Measurements from ENCODE around the gene CDK11B. TPM values are rescaled to one million over a fixed set of nuclear protein-coding genes. Genes with fewer than 3 reads are reported as not detected.
A peak's percentile ranks its signal among the peaks of the same experiment; 100 is the strongest.
"Not testable (repeated sequence)": the region's sequence is repeated elsewhere in the genome, so short reads cannot be mapped to it uniquely, and the experiment has no call there.

The CDK11B gene
- total RNA-seq, 1 donor from 2014 or later, result 8.7 TPM

GRCh38 chr1:1662830-1663560 is 4.2 kb upstream of the CDK11B start:
- ATAC-seq; DNase-seq (ENCODE audit: low spot score): not testable (repeated sequence)

- not testable (repeated sequence) for ATAC-seq; DNase-seq (ENCODE audit: low spot score)
These were observed 3.6 kb upstream of the CDK11B start for GRCh38 chr1:1662392-1662791.

GRCh38 chr1:1648265-1648664 is 10.5 kb downstream of the CDK11B start:
- DNase-seq (ENCODE audit: low spot score) (peak; percentile 33), ATAC-seq (peak; percentile 36)

GRCh38 chr1:1647567-1648241 is 11.1 kb downstream of the CDK11B start:
- ATAC-seq (peak; percentile 38), DNase-seq (ENCODE audit: low spot score) (peak; percentile 34)

- not testable (repeated sequence) for DNase-seq (ENCODE audit: low spot score); ATAC-seq
These were observed 12.5 kb downstream of the CDK11B start for GRCh38 chr1:1646326-1646725.

GRCh38 chr1:1640711-1641461 is 17.9 kb downstream of the CDK11B start:
- peak; percentile 21 for DNase-seq (ENCODE audit: low spot score)
- not testable (repeated sequence) for ATAC-seq

GRCh38 chr1:1640081-1640480 is 18.7 kb downstream of the CDK11B start:
- ATAC-seq, result not testable (repeated sequence)
- peak; percentile 29 for DNase-seq (ENCODE audit: low spot score)

GRCh38 chr1:1639368-1639767 is 19.4 kb downstream of the CDK11B start:
- not testable (repeated sequence) for ATAC-seq
- peak; percentile 11 for DNase-seq (ENCODE audit: low spot score)

GRCh38 chr1:1638528-1638927 is 20.3 kb downstream of the CDK11B start:
- ATAC-seq, result not testable (repeated sequence)
- DNase-seq (ENCODE audit: low spot score), result peak; percentile 22

- DNase-seq (ENCODE audit: low spot score), result peak; percentile 32
- ATAC-seq, result not testable (repeated sequence)
These were observed 21.3 kb downstream of the CDK11B start for GRCh38 chr1:1637479-1637875.

GRCh38 chr1:1636621-1637478 is 22.0 kb downstream of the CDK11B start:
- DNase-seq (ENCODE audit: low spot score), result peak; percentile 40
- ATAC-seq, result not testable (repeated sequence)

- peak; percentile 34 for DNase-seq (ENCODE audit: low spot score)
- not testable (repeated sequence) for ATAC-seq
These were observed 24.2 kb downstream of the CDK11B start for GRCh38 chr1:1634613-1635012.

- not testable (repeated sequence) for ATAC-seq; DNase-seq (ENCODE audit: low spot score)
These were observed 25.4 kb downstream of the CDK11B start for GRCh38 chr1:1633409-1633808.

- DNase-seq (ENCODE audit: low spot score) (peak; percentile 43), ATAC-seq (no peak)
These were observed 26.9 kb downstream of the CDK11B start, which contains the start of gene MMP23B for GRCh38 chr1:1631782-1632420. TSS of gene MMP23B (plus strand) at chr1:1632173. CDS start at chr1:1632219, 46 bp downstream.

- ATAC-seq (peak; percentile 66), DNase-seq (ENCODE audit: low spot score) (peak; percentile 67)
These were observed 27.6 kb downstream of the CDK11B start for GRCh38 chr1:1630965-1631781.

GRCh38 chr1:1630191-1630964 is 28.4 kb downstream of the CDK11B start:
- ATAC-seq, result peak; percentile 5
- DNase-seq (ENCODE audit: low spot score), result peak; percentile 51

GRCh38 chr1:1629430-1630190 is 29.2 kb downstream of the CDK11B start:
- no peak for DNase-seq (ENCODE audit: low spot score)
- ATAC-seq, result no peak

Measured in left lobe of liver (tissue), 2 donors.